GM18526 (cell line): ENCODE data around the gene FNIP1.

Source experiments
- POLR2A ChIP-seq: IDR thresholded peaks from 3 replicates; pipeline ENCODE4 v1.6.1; 2011; ENCODE audit not compliant: insufficient read length; ENCODE audit errors: extremely low read depth

Gene FNIP1

DNA sequence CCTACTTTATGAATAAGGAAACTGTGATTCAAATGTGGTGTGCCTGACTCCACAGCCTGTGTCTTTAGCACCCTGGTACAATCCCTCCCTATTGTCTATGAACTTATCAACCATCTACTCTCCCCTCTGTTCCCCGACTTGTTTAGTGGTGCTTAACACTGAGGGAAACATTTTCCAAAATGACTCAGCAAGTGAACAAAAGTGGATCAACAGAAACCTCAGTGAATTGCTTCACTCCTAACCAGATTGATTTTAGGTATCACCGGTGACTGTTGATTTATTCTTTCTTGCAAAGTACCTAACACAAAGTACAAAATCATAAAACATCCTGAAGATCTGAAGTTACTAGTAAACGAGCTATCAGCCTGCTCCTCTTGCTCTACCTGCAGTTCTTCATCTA lies 119.7 kb downstream of the FNIP1 start:
- TF ChIP-seq POLR2A = no peak

GRCh38 chr5:131672776-131673175 lies 124.0 kb downstream of the FNIP1 start:
- no peak for TF ChIP-seq POLR2A

DNA sequence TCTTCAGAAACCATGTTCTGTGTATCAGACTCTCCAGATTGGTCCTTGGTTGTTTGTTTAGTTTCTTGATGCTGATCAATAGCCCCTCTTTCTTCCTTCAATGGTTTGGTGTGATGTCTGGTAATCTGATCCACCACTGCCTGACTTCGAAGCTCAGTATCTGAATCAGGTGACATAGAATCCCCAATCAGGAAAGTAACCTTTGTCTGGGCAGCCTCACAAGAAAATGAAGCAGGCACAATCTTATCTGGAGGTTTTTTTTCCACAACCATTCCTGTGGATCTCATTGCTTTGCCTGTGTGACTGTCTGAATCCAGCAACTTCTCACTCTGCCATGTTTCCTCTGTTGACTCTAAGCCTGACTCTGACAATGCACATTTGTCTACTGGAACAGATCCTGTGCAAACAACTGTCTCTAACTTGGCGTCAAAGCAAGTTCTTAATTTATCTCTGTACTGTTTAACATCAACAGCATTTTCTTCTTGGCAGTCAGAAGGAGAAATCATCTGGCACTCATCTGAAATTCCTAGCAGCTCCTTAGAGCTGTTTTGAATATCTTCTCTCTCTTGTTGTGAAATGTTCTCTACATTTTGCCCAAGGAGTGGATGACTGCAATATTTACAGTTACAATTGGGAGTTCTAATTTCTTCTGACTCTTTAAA lies 124.7 kb downstream of the FNIP1 start:
- TF ChIP-seq POLR2A = no peak

DNA sequence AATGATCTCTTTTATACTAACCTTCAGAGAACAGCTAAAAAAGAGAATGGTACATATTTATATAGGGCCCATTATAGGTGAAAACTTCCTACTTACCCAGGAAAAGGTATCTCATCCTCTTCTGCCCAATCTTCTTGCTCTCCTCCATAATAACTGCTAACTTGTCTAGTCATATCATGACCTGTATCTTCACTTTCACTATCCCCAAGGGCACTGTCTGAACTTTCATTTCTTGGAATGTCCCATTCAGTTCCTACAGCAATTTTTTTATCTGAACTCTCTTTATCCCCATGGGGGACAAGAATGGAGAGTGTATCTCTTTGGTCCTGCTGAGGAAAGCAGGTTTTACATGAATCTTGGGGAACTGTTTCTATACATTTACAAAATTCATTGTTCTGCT lies 125.4 kb downstream of the FNIP1 start:
- no peak for TF ChIP-seq POLR2A

DNA sequence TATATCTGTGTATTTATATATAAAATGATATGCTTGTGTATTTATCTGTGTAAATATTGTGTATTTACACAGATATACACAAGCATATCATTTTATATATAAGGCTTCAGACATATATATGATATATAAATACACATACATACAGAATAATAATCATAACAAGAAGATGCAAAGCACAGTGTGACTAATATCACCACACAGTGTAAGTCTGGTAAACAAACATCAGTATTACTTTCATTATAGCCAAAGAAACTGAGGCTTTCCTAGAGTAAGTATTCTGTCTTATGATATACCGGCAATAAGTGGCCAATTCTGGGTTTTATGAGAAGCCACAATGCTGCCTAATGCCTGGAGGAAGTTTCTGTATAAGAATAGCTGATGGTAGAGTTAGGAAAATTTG lies 131.9 kb downstream of the FNIP1 start:
- TF ChIP-seq POLR2A = no peak

DNA sequence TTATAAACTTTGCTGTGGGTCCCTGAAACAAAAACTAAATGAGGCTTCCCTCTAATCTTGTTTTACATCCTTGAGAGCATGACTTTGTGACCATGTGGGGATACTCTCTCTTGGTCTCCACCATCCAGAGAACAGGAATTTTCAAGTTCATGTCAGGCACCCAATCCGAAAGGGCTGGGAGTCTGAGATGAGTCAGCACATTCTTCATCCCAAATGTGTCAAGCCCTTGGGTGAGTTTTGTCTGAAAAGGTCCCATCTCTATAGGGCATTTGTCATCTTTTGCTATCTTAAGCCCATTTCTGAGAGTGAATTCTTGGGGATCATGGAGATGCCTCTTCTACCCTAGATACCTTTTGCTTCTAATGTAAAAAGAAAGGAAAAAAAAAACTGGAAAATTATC lies 134.9 kb downstream of the FNIP1 start:
- no peak for TF ChIP-seq POLR2A

DNA sequence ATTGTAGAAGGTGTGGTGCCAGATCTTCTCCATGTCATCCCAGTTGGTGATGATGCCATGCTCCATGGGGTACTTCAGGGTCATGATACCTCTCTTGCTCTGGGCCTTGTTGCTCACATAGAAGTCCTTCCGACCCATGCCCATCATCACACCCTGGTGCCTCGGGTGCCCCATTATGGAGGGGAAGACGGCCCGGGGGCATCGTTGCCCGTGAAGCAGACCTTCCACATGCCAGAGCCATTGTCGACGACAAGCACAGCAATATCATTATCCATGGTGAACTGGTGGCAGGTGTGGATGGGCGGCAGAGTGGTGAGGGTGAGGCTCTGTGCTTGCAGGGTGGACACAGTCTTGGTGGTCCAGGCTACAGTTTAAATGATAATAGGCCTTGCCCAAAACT lies 137.0 kb downstream of the FNIP1 start:
- no peak for TF ChIP-seq POLR2A

DNA sequence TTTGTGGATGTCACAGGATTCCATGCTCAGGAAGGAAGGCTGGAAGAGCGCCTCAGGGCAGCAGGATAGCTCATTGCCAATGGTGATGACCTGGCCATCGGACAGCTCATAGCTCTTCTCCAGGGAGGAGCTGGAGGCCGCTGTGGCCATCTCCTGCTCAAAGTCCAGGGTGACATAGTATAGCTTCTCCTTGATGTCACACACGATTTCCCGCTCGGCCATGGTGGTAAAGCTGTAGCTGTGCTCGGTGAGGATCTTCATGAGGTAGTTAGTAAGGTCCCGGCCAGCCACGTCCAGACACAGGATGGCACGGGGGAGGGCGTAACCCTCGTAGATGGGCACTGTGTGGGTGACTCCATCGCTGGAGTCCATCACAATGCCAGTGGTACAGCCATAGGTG lies 137.5 kb downstream of the FNIP1 start:
- no peak for TF ChIP-seq POLR2A

GRCh38 chr5:131654776-131655175 lies 142.0 kb downstream of the FNIP1 start:
- TF ChIP-seq POLR2A = no peak

DNA sequence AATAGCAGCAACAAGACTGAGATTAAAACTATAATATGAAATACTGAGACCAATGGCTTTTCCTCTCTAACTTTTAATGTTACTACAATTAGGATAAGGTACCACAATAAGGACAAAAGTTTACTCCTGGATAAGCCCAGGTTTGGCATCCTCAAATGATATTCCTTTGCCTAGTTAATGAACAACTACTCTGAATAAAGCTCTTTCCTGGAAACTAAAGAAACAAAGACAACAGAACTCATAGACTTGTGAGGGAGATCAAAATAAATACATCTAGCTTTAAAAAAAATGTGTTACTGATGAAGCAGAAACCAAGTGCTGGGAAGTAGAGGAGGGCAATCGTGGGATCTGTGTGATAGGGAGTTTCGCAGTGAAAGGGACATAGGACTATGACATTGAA lies 142.5 kb downstream of the FNIP1 start:
- TF ChIP-seq POLR2A = no peak

GRCh38 chr5:131649161-131649560 lies 147.7 kb downstream of the FNIP1 start:
- no peak for TF ChIP-seq POLR2A

- TF ChIP-seq POLR2A = no peak
Measured at GRCh38 chr5:131647048-131647769, 149.6 kb downstream of the FNIP1 start.

- TF ChIP-seq POLR2A = no peak
Measured at GRCh38 chr5:131644822-131645221, 152.0 kb downstream of the FNIP1 start.

- no peak for TF ChIP-seq POLR2A
Measured at GRCh38 chr5:131644370-131644769, 152.4 kb downstream of the FNIP1 start.

DNA sequence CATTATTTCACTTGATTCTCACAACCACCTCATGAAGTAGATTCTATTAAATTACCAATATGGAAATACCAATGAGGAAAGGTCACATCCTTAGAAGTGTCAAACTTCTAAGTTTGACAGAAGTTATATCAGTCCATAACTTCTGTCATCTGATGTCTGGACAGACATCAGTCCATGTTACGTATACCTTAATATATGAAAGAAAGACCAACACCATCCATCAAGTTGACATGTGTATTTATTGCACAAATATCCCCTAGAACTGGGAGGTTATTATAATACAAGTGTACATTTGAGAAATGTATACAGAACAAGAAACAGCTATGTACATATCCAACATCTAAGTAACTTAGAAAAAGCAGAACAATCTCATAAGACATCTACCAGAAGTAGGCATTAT lies 155.3 kb downstream of the FNIP1 start:
- no peak for TF ChIP-seq POLR2A

DNA sequence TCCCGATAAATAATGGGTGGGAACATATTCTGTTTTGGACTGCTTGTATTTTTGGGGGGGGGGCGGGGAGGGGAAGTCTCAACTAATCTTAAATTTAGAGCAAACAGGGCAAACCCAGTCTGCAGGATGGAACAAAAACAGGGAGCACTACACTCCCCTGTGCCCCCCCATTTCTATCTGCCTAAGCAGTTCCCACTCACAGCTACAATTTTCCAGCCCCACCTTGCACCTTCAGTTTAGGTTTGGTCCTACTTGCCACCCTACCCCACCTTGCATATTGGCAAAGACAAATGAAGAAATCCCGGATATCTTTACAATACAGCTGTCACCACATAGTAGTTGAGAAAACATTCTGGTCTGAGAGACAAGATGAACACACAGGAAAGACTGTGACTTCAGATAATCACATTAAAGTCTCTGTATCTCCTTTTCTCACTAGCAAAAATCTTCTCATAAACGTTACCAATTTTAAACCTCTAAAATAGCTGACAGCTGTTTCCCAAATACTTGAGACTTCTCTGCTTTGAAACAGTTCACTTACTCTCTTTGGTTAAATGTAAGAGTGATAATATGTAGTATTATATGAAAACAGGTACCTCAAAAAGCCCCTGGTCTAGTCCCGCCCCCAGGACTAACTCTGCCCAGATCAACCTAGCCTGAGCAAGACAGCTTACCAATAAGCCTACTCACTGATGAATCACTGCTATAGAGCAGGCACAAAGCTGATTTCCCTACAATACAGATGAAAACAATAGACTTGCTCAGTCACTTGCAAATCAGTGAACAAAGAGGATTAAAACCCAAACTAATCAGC lies 156.6 kb downstream of the FNIP1 start:
- TF ChIP-seq POLR2A = no peak
